HG03432 (cell line): ENCODE results near the gene OSBPL8.
"Not testable (repeated sequence)": the region's sequence is repeated elsewhere in the genome, so short reads cannot be mapped to it uniquely, and the experiment has no call there.

Experiments used
- ATAC-seq: cut with Tn5 transposase; IDR thresholded peaks from one replicate; pipeline ENCODE4 v1.9.1; 2021; ENCODE audit warnings: mild to moderate bottlenecking, moderate library complexity; ENCODE audit not compliant: unreplicated experiment

The OSBPL8 gene

DNA sequence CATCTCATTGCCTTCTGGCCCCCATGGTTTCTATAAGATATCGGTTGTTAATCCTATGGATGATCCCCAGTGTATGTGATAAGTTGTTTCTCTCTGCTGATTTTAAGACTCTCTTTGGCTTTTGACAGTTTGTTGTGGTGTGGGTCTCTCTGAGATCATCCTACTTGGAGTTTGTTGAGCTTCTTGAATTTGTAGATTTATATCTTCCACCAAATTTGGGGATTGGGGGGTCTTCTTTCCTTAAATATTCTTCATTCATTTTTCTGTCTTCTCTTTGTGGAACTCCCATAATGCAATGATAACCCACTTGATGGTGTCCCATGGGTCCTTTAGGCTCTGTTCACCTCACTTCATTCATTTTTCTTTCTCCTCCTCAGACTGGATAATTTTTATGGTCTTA, 191.3 kb downstream of the OSBPL8 start:
- ATAC-seq = no peak

DNA sequence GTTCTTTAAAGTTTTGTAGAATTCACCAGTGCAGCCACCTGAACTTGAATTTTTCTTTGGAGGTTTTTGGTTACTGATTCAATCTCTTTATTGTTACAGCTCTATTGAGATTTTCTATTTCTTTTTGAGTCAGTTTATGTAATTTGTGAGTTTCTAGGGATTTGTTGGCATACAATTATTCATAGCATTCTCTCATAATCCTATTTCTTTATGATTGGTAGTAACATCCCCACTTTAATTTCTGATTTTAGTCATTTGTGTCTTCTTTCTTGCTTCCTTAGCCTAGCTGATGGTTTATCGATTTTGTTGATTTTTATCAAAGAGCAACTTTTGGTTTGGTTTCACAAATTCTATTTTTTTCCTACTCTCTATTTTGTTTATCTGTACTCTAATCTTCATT, 193.4 kb downstream of the OSBPL8 start:
- no peak for ATAC-seq

DNA sequence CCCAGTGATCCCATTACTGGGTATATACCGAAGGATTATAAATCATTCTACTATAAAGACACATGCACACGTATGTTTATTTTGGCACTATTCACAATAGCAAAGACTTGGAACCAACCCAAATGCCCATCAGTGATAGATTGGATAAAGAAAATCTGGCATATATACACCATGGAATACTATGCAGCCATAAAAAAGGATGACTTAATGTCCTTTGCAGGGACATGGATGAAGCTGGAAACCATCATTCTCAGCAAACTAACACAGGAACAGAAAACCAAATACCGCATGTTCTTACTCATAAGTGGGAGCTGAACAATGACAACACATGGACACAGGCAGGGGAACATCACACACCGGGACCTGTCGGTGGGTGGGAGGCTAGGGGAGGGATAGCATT, 195.4 kb downstream of the OSBPL8 start:
- ATAC-seq = not testable (repeated sequence)

DNA sequence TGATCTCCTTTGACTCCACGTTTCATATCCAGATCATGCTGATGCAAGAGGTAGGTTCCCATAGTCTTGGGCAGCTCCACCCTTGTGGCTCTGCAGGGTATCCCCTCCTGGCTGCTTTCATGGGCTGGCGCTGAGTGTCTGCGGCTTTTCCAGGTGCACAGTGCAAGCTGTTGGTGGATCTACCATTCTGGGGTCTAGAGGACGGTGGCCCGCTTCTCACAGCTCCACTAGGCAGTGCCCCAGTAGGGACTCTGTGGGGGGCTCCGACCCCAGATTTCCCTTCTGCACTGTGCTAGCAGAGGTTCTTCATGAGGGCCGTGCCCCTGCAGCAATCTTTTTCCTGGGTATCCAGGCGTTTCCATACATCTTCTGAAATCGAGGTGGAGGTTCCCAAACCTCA, 199.3 kb downstream of the OSBPL8 start:
- ATAC-seq = no peak

DNA sequence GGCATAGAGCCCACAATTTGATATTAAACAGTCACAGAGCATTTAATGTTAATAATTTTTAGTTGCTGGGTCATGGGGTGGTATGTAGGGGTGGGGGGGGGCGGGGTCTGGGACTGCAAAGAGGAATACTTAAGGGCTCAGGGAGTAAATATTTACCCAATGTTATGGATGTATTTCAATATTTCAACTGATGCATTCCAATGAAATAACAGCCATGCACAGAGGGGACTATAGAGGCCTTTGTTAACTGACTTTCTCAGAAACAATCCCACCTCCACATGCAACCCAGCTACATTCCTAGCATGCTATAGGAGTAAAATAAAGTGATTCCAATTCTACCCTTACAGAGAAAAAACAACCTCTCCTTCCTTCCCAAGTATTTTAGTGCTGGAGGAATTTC, 203.5 kb downstream of the OSBPL8 start:
- ATAC-seq = no peak

DNA sequence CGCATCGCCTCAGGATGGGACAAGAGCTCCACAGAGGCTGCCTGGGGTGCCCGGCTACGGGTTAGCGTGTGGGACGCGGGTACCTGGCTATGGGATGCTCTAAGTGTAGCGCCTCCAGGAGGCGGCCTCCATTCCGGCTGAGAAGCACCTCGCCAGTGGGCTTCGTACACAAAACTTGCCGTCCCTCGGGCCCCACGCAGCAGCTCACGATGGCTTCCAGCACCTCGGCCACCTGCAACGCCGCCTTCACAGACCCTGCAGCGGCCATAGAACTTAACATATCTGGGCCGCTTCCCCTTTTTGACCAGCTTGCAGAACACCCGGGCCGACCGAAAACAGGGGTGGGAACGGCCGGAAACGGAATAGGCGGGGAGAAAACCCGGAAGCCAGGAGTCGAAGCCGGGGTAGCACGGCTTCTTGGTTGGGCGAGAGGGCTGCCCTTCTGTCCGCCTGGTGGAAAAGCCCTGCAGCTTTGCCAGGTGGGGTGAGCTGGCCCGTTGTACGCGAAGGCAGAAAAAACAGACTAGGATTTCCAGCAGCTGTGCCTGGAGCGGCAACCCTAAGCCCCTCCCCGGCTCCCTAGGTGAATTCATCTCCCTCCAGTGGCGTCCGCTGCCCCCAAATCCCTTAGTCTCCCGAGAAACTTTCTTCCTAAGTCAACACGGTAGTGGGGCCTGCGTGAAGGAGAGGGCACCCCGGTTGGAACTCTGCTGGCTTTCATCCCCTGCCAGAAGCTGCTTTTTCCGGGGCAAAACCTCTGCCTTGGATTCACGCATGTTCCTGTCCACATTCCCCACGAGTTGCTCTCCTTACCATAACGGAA, 211.3 kb downstream of the OSBPL8 start, which contains the start of gene BBS10:
Gene BBS10, minus strand, starts transcription at position 337 of the 823 bp plus-strand sequence. Its CDS starts 57 bp downstream, at position 280.
- ATAC-seq = peak; percentile 98

DNA sequence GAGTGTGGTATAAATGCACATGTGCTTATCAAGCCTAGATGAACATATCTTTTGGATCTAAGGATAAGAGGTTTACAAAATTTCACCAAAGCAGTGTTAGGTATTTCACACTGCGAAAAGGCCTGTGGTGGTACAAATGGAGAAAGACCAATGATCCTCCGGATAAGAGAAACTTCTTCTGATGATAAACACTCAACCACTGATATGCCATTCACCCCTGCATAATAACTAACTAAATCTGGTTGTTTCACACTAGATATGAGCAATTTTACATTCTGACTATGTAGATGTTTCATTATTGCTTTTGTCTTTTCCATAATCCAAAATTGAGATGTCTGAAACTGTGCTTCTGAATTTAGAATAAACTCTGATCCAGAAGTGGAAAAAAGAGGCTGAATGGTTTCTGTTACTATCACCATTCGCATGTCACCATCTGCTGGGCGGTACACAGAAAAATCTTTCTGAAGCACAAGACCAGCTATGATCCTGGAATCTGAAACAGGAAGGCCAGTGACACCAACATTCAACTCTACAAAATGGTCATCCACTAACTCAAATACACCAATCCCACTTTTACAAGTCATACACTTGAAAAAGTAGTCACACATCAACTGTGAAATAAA, 212.7 kb downstream of the OSBPL8 start:
- peak; percentile 28 for ATAC-seq

DNA sequence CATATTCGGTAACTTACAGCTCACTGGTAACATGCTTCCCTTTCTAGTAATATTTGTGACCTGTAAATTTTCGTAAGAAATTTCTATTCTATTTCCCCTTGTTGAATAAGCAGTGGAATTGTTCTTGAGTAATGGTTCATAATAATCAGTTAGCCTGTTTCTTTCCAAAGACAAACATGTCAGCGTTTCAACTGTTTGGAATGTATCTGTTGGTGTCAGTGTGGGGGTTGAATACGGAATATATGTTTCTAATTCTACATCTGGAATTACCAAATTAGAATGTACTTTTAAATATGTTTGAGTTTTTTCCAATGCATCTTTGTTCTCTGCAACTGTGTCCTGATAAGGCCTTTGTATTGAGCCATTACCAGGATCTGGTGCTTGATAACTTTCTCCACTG, 213.3 kb downstream of the OSBPL8 start:
- no peak for ATAC-seq

DNA sequence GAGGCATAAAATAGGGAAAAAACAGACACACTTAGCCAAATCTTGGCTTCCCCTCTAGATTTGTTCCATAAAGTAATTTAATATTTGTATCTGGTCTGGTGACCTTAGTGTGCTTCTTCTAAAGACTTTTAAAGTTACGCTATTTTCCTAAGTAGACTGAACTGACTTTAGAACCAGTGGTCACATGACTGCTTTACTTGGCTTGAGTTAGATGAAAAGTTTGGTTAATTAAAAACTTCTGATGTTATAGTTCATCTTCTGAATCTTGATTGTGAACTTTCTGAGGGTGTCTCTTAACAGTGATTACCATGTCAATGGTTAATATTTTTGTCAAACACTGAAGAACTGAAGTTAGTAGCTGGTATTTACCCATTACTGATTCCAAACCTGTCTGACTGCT, 214.0 kb downstream of the OSBPL8 start:
- ATAC-seq = no peak

DNA sequence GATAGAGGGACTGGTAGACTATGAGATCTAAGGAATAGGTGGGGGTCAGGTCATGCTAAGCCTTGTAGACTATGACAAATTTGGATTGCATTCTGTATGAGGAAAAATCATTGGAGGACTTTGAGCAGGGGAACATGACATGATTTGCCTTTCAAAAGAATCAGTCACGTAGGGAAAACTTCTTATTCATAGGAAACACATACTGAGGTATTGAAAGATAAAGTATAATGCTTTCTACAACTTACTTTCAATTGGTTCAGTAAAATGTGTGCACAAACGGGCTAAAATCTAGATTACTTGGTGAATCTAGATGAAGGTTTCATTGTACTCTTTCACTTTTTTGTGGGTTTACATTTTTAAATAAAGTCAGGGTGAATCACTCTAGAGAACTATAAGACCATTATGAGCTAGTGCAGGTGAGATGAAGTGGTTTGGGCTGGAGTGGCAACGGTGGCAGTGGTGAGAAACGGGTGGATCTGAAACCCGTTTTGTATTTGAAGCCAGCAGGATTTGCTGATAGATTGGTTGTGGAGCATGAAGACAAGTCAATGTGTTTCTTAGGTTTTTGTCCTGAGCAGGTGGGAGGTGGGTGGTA, 218.0 kb downstream of the OSBPL8 start:
- ATAC-seq = no peak

DNA sequence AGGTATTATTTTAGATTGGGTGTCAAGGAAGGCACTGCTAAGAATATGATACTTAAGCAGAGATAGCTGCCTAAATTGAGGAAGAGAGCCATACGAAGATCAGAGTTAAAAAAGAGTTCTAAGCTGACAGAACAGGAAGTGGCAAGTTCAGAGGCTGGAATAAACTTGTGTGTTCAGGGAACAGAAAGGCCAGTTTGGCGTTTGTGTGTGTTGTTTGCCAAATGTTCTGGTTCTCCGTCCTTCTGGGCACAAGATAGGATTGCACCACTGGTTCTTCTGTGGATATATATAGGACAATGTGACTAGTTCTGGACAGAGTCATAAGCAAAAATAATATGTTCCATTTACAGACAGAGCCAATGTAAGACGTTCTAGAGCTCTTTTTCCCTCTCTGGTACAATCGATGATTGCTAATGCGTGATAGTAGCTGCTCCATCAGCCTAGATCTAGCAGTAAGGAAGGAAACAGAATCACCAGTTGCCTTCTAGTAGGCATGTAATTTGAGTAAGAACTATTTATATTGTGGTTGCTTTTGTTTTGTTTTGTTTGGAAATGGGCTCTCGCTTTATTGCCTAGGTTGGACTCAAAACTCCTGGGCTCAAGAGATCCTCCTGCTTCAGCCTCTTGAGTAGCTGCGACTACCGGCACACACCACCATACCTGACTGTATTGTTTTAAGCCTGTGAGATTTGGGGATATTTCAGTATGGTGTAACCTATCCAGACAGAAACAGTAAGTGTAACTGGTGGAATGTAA, 218.7 kb downstream of the OSBPL8 start:
- no peak for ATAC-seq

DNA sequence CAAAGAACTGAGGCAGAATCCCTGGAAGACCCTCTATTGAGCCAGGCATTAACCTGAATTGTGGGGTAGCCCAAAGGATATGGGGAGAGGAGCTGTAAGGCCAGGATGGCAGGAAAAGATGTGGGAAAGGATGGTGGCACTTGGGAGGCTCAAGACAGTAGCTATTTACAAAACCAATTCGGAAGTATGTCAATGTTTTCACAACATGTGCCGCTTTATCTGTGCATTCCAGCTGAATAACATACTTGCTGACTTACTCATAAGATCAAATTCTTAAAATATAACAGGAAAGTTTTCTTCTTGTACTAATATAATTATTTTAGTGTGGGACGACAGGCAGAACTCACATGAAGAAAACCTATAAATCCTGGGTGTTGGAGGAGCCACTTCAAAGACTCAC, 222.0 kb downstream of the OSBPL8 start:
- ATAC-seq = no peak

DNA sequence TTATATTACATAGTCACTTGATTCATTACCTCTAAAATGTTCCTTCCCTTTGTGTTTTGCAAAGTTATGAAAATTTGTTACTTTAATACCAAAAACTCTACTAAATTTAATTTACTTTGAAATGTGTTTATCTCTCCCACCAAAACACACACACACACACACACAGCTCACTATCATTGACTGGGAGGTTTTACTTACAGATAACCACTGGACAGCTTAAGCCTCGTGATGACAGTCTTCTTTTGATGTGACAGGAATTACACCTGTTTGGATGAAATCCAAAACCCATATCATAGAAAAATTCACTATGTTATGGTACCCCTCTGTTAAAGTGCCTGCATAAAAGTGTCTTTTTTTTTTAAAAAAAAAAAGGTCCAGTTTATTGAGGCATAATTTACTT, 227.0 kb downstream of the OSBPL8 start:
- no peak for ATAC-seq

DNA sequence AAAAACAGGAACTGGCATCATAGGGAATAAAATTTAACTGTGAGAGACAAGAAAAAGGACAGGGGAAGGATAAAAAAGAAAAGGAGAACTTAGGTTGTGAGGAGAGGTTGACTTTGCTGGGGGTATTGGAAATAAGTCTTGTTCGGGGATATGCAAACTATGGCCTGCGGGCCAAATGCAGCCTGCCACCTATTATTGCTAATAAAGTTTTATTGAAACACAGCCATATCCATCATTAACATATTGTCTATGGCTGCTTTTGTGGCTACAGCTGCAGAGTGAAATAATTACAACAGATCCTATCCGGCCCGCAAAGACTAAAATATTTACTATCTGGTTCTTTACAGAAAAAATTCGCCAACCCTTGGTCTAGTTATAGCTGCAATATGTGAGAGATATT, 230.0 kb downstream of the OSBPL8 start:
- ATAC-seq = no peak

DNA sequence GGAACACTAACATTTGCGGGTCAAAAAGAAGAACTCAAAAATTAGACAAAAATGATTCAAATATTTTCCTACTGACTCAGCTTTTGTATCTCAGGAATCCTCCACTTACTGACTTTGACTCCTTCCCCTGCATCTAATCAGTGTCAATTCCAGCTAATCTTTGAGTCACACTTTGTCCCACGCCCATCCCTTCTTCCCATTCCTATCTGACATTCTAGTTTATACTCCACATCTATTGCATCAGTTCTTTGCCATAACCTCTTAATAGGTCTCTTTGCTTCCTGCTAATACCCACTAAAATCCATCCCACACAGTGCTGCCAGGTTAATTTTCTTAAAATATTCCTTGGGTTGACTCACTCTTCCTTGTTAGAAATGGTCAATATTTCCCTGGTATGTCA, 230.4 kb downstream of the OSBPL8 start:
- ATAC-seq = no peak

DNA sequence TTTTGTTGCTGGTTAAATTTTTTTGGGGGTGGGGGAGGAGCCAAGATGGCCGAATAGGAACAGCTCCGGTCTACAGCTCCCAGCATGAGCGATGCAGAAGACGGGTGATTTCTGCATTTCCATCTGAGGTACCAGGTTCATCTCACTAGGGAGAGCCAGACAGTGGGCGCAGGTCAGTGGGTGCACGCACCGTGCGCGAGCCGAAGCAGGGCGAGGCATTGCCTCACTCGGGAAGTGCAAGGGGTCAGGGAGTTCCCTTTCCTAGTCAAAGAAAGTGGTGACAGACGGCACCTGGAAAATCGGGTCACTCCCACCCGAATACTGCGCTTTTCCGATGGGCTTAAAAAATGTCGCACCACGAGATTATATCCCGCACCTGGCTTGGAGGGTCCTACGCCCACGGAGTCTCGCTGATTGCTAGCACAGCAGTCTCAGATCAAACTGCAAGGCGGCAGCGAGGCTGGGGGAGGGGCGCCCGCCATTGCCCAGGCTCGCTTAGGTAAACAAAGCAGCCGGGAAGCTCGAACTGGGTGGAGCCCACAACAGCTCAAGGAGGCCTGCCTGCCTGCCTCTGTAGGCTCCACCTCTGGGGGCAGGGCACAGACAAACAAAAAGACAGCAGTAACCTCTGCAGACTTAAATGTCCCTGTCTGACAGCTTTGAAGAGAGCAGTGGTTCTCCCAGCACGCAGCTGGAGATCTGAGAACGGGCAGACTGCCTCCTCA, 239.8 kb downstream of the OSBPL8 start:
- ATAC-seq = not testable (repeated sequence)

DNA sequence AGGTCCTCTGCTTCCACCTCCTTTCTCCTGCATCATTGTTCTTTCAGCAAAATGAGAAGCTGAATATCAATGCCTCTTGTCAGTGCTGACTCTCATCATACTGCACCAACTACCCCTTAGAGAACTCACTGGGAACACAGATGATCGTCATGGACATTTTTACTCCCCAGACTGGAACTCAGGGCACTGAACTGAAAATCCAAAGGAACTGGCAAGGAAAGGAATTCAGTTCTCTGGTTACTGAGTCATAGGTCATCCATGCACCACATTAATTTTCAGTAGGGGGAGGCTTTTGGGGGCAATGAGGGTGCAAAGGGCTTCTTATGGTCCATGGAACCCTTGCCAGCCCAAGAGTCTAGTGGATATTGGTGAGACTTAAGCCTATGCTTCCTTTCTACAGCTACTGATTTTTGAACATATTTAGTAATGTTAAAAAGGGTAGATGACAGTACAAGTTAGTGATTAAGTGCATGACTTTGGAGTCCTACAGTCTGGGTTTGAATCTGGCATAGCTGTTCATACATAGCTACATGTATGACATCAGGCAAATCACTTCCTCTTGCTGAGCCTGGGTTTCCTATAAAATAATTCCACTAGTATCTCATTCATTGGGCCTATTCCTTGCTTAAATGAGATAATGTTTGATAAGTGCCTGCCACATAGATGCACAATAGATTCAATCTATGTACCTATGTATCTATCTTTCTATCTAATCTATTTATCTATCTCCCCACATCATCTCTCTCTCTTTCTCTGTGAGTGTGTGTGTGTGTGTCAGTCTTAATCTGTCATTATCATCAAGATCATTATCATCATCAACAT, 240.6 kb downstream of the OSBPL8 start:
- ATAC-seq = no peak

DNA sequence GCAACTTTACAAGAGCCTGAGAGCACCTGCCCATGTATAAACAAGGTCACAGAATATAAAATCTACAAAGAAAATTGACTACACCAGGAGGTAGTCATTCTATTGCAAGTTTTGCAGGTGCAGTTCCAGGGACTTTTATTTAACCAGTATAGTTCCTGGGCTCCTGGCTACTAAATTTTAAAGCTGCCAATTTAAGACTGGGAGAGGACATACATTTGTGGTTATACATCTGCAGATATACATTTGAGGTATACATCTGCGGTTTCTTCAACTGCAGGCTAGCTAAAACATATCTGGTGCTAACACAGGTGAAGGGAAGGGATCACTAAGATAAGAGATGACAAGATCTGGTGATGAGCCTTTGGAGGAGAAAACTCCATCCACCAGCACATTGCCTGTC, 241.6 kb downstream of the OSBPL8 start:
- no peak for ATAC-seq

DNA sequence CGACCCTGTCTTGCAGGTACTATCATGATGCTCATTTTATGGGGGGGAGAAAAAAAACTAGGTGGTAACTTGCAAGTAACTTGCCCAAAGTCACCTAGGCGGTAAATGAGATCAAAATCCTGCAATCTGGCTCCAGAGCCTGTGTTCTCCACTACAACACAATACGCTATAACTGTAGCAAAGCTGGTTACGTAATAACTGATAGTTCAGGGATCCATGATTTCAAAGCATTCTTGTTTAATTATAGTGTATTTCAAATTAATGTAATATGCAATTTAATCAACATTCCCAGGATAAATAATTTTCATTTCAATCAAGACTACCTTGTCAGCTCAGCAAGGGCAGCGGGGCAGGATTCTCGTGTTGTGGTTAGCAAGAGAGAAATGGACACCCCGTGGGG, 243.1 kb downstream of the OSBPL8 start:
- ATAC-seq = no peak

DNA sequence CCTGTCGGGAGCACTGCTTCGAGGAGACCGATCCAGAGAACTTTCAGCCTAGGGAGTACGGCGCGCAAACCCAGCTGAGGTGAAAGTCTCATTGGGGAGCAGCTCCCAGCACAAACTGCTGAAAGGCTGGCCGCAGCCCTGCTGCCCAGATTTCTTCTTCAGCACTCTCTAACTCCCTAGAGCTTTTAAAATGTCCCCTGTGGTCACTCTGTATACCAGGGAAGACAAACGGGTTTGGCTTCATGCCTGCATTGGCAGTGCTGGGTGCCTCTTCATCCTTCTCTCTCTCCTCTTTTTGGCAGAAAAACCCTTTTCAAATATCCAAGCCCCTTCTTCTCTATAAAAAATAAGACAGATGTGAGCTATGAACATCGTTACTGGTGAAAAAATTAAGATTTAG, 246.3 kb downstream of the OSBPL8 start:
- ATAC-seq = no peak
